H1 (cell line): ENCODE data around the gene TRPM1. TPM values are rescaled to one million over a fixed set of nuclear protein-coding genes. Genes with fewer than 3 reads are reported as not detected.
A peak's percentile ranks its signal among the peaks of the same experiment; 100 is the strongest.

Source experiments
- CTCF ChIA-PET: fragments of 300-600 bp; sonication (Branson Sonifier 250); formaldehyde crosslinking; loops from one replicate; lab custom pipeline; 2021; ENCODE audit not compliant: partially characterized antibody; lab: Charles Lee
- POLR2A ChIA-PET: fragments of 300-600 bp; sonication (Branson Sonifier 250); formaldehyde crosslinking; loops from one replicate; lab custom pipeline; 2021; ENCODE audit warnings: inconsistent platforms; ENCODE audit not compliant: partially characterized antibody; lab: Charles Lee
- DNase-seq, 2 experiments: peaks; one replicate each; pipeline versions ENCODE4 v3.0.0 to v3.0.0-alpha.2; 2010 to 2022; ENCODE audit warnings: low spot score in 2 of 2, low read depth in 1 of 2, mixed read lengths in 1 of 2
- FAIRE-seq: peaks from 2 replicates; lab custom pipeline; 2011; peaks lifted over from hg19 to GRCh38; lab: Jason Lieb, UNC
- H2AFZ ChIP-seq: 2 replicates; pipeline ENCODE4 v1.8.1; 2012; ENCODE audit warnings: low read length, inconsistent platforms
- H2AK5ac ChIP-seq: 2 replicates; pipeline ENCODE4 v1.6.1; 2013; ENCODE audit warnings: low read depth, low read length
- H2BK120ac ChIP-seq: replicated peaks from 2 replicates; pipeline ENCODE3; 2013; ENCODE audit warnings: low read depth, low read length, inconsistent platforms
- H2BK12ac ChIP-seq: 2 replicates; pipeline ENCODE4 v1.6.1; 2013; ENCODE audit warnings: low read depth, low read length
- H2BK15ac ChIP-seq: 2 replicates; pipeline ENCODE4 v1.6.1; 2013; ENCODE audit warnings: low read length
- H2BK20ac ChIP-seq: 2 replicates; pipeline ENCODE4 v1.6.1; 2013; ENCODE audit warnings: low read length
- H2BK5ac ChIP-seq: 2 replicates; pipeline ENCODE4 v1.6.1; 2013; ENCODE audit warnings: low read depth, low read length
- H3K14ac ChIP-seq: 2 replicates; pipeline ENCODE4 v1.6.1; 2013; ENCODE audit warnings: inconsistent platforms; ENCODE audit not compliant: insufficient read length
- H3K18ac ChIP-seq: 2 replicates; pipeline ENCODE4 v1.6.1; 2013; ENCODE audit warnings: low read length; ENCODE audit errors: extremely low read depth
- H3K23ac ChIP-seq: 2 replicates; pipeline ENCODE4 v1.6.1; 2013; ENCODE audit warnings: inconsistent platforms; ENCODE audit not compliant: insufficient read length
- H3K23me2 ChIP-seq: 2 replicates; pipeline ENCODE4 v1.6.1; 2013; ENCODE audit warnings: low read depth, low read length
- H3K27ac ChIP-seq: 2 replicates; pipeline ENCODE4 v1.6.1; 2011; ENCODE audit warnings: low read depth, low read length, inconsistent platforms
- H3K27me3 ChIP-seq, 4 experiments: replicated peaks in 1 of 4; 1 replicate in 1 of 4; 2 replicates in 3 of 4; pipeline versions ENCODE4 v1.6.1 to v1.8.1; 2011 to 2013; ENCODE audit warnings: low read length in 3 of 4, mild to moderate bottlenecking in 3 of 4, inconsistent platforms in 2 of 4, mixed read lengths in 2 of 4, moderate library complexity in 1 of 4; ENCODE audit not compliant: control insufficient read depth in 3 of 4, insufficient read depth in 3 of 4; ENCODE audit errors: extremely low read depth in 1 of 4
- H3K36me3 ChIP-seq, 4 experiments: 2 replicates each; pipeline versions ENCODE4 v1.6.1 to v1.8.1; 2011 to 2013; ENCODE audit warnings: mild to moderate bottlenecking in 4 of 4, low read length in 3 of 4, moderate library complexity in 2 of 4, control low read depth in 1 of 4, inconsistent platforms in 1 of 4; ENCODE audit not compliant: insufficient read depth in 4 of 4, control insufficient read depth in 2 of 4
- H3K4ac ChIP-seq: replicated peaks from 2 replicates; pipeline ENCODE3; 2013; ENCODE audit warnings: low read length, low read depth, mixed read lengths, inconsistent platforms; ENCODE audit not compliant: insufficient read length
- H3K4me1 ChIP-seq, 4 experiments: replicated peaks in 1 of 4; 1 replicate in 1 of 4; 2 replicates in 3 of 4; pipeline versions ENCODE4 v1.6.1 to v1.8.1; 2011 to 2013; ENCODE audit warnings: low read length in 3 of 4, inconsistent platforms in 2 of 4, mixed read lengths in 1 of 4; ENCODE audit not compliant: insufficient read depth in 4 of 4, control insufficient read depth in 3 of 4
- H3K4me2 ChIP-seq, 2 experiments: 2 replicates each; pipeline versions ENCODE4 v1.6.1 to v1.8.1; 2011 to 2013; ENCODE audit warnings: low read depth in 2 of 2, low read length in 2 of 2, control low read depth in 1 of 2, inconsistent platforms in 1 of 2, mild to moderate bottlenecking in 1 of 2; ENCODE audit not compliant: insufficient read depth in 1 of 2
- H3K4me3 ChIP-seq, 4 experiments: fragments of 200-600, 300-600 bp in 1 of 4; sonication (generic), shearing (Covaris generic), sonication (Bioruptor Twin) in 1 of 4; 2 replicates each; pipeline versions ENCODE4 v1.5.1 to v1.8.1; 2011 to 2016; ENCODE audit warnings: low read length in 4 of 4, low read depth in 3 of 4, control low read depth in 2 of 4, inconsistent platforms in 2 of 4, mild to moderate bottlenecking in 2 of 4, mixed read lengths in 1 of 4, moderate library complexity in 1 of 4; ENCODE audit not compliant: insufficient read depth in 2 of 4; ENCODE audit errors: extremely low read depth in 1 of 4
- H3K56ac ChIP-seq: replicated peaks from 2 replicates; pipeline ENCODE3; 2013; ENCODE audit warnings: low read depth, mild to moderate bottlenecking, mixed read lengths, low read length, inconsistent platforms; ENCODE audit not compliant: insufficient read length
- H3K79me1 ChIP-seq: 2 replicates; pipeline ENCODE4 v1.6.1; 2013; ENCODE audit warnings: low read depth, low read length, control low read depth
- H3K79me2 ChIP-seq, 2 experiments: 2 replicates each; pipeline versions ENCODE4 v1.6.1 to v1.8.1; 2012 to 2013; ENCODE audit warnings: low read length in 2 of 2, mild to moderate bottlenecking in 2 of 2, inconsistent platforms in 1 of 2; ENCODE audit not compliant: insufficient read depth in 2 of 2, control insufficient read depth in 1 of 2
- H3K9ac ChIP-seq, 4 experiments: replicated peaks in 1 of 4; 1 replicate in 1 of 4; 2 replicates in 3 of 4; pipeline versions ENCODE4 v1.6.1 to v1.8.1; 2011 to 2013; ENCODE audit warnings: low read depth in 3 of 4, low read length in 3 of 4, control low read depth in 2 of 4, mild to moderate bottlenecking in 2 of 4, moderate library complexity in 2 of 4, inconsistent platforms in 1 of 4; ENCODE audit errors: extremely low read depth in 1 of 4
- H3K9me3 ChIP-seq, 2 experiments: 2 replicates each; pipeline versions ENCODE4 v1.6.1 to v1.8.1; 2012 to 2013; ENCODE audit warnings: mild to moderate bottlenecking in 2 of 2, moderate library complexity in 2 of 2, control low read depth in 1 of 2, inconsistent platforms in 1 of 2, low read depth in 1 of 2, low read length in 1 of 2, mixed read lengths in 1 of 2; ENCODE audit not compliant: insufficient read depth in 2 of 2
- H4K20me1 ChIP-seq, 2 experiments: replicated peaks in 1 of 2; 2 replicates each; pipeline versions ENCODE3 to v1.8.1; 2011 to 2013; ENCODE audit warnings: inconsistent platforms in 2 of 2, low read length in 2 of 2, mild to moderate bottlenecking in 1 of 2; ENCODE audit not compliant: insufficient read depth in 2 of 2, control insufficient read depth in 1 of 2
- H4K5ac ChIP-seq: 2 replicates; pipeline ENCODE4 v1.6.1; 2013; ENCODE audit warnings: low read length, low read depth, mixed read lengths, inconsistent platforms; ENCODE audit not compliant: insufficient read length
- H4K8ac ChIP-seq: 2 replicates; pipeline ENCODE4 v1.8.0; 2013; ENCODE audit warnings: mild to moderate bottlenecking, moderate library complexity, low read length, inconsistent platforms; ENCODE audit not compliant: insufficient read depth; ENCODE audit errors: extremely low read depth
- H4K91ac ChIP-seq: replicated peaks from 2 replicates; pipeline ENCODE3; 2013; ENCODE audit warnings: low read length, mixed read lengths, inconsistent platforms; ENCODE audit not compliant: insufficient read length
- EZH2 ChIP-seq: fragments of 200-600 bp; sonication (generic); IDR thresholded peaks from 2 replicates; pipeline ENCODE4 v1.7.1; 2012; ENCODE audit warnings: low read depth, mild to moderate bottlenecking, moderate library complexity, low read length, inconsistent platforms; ENCODE audit not compliant: severe bottlenecking
- NRF1 ChIP-seq: IDR thresholded peaks from 2 replicates; pipeline ENCODE4 v1.6.1; 2011; ENCODE audit warnings: mild to moderate bottlenecking, low read depth, low read length, improper control_type of control experiment
- SUZ12 ChIP-seq: fragments of 200-600 bp; sonication (generic); IDR thresholded peaks from 2 replicates; pipeline ENCODE4 v1.6.1; 2012; ENCODE audit warnings: mild to moderate bottlenecking, inconsistent platforms, low read length, moderate library complexity, mixed read lengths
- WGBS, 2 experiments: shearing (Covaris generic) in 1 of 2; methylation state at CpG; one replicate each; pipeline versions ENCODE4 v1.1.6 to v1.1.7; 2013 to 2015; ENCODE audit warnings: low lambda C conversion rate in 2 of 2, mixed read lengths in 2 of 2, inconsistent platforms in 1 of 2, low coverage in 1 of 2, missing lambda C conversion rate in 1 of 2; ENCODE audit not compliant: insufficient replicate concordance in 2 of 2, insufficient coverage in 1 of 2, insufficient read length in 1 of 2; ENCODE audit errors: extremely low coverage in 1 of 2, missing lambda C conversion rate in 1 of 2; 5-methylcytosine and 5-hydroxymethylcytosine counted together
- polyA plus RNA-seq, 7 experiments: library from polyadenylated mRNA; depleted of rRNA in 3 of 7; stranded (reverse) in 5 of 7; unstranded in 2 of 7; fragments of >200 nt in 5 of 7; fragments of 200-250 nt in 2 of 7; gene quantifications; 1 replicate in 5 of 7; 2 replicates in 1 of 7; 4 replicates in 1 of 7; pipeline versions ENCODE4 v1.2.1 to v1.2.3, GENCODE V29; 2011 to 2013; ENCODE audit warnings: missing spikeins in 2 of 7, mixed read lengths in 2 of 7
- total RNA-seq: library from RNA; stranded (reverse); fragmentation: NEBNext Ultra II Directional; extraction: Animal tissue kit (Norgen Biotek cat#: 25700); gene quantifications from 2 replicates; pipeline ENCODE4 v1.2.1, GENCODE V29; 2021

Gene TRPM1
- total and polyA plus RNA-seq, 2 of the 8 experiments (the other 6 are each of a cell fraction or from before 2014, with no cell fraction given) = 0.05 TPM; not detected in 1

GRCh38 chr15:31102374-31103342, 1.1 kb upstream of the TRPM1 start:
- FAIRE-seq (no peak), DNase-seq (peak in 1 of 2 experiments; percentile 41)
- Histone ChIP-seq H2AK5ac (no peak overlapping the region), H3K36me3 (no peaks in the 10 kb centered on the region), H3K79me1 (no peaks in the 10 kb centered on the region; the same call in 1 of the 2 replicates), H2BK120ac (no peak overlapping the region), H3K23me2 (no peaks in the 10 kb centered on the region), H3K79me2 (no peaks in the 10 kb centered on the region), H4K20me1 (no peaks in the 10 kb centered on the region), H2BK20ac (no peak overlapping the region), H2AFZ (0 out of 2 replicates have a peak overlapping the region, but pooled peaks have one; percentile 11), H2BK12ac (no peak overlapping the region), H3K27me3 (no peaks in the 10 kb centered on the region), H4K91ac (no peak overlapping the region), H3K56ac (no peak overlapping the region), H3K9ac (no peak overlapping the region), H4K8ac (peak overlapping the region; percentile 48; the same call in 1 of the 2 replicates), H2BK5ac (no peak overlapping the region), H3K18ac (no peak overlapping the region), H4K5ac (no peak overlapping the region), H3K23ac (no peak overlapping the region), H3K4me3 (no peak overlapping the region), H2BK15ac (no peak overlapping the region), H3K4me2 (no peak overlapping the region), H3K4me1 (peaks cover 0 to 10% (median 3%) of the 10 kb centered on the region in 4 experiments; a peak in 3 of 7 replicates), H3K9me3 (no peaks in the 10 kb centered on the region), H3K4ac (no peak overlapping the region), H3K27ac (no peak overlapping the region), H3K14ac (no peak overlapping the region)
- TF ChIP-seq SUZ12 (no peak), NRF1 (no peak), EZH2 (no peak)
- ChIA-PET POLR2A (interaction anchor here (0.8 kb wide), 1 partner anchor 12 kb away, joined by 3 read pairs; no protein-coding TSS in a partner anchor), CTCF (interaction anchor here (1.1 to 1.9 kb wide), 6 partner anchors 9 to 872 kb away, joined by 3 to 9 read pairs (median 4); no protein-coding TSS in a partner anchor)
- WGBS, 2 experiments = 94% methylated on average over 24 of the region's 24 CpGs; no CpG with 5 or more reads in 1 of the 2 experiments
